HepG2 (cell line): ENCODE data around the gene PNKD. TPM values are rescaled to one million over a fixed set of nuclear protein-coding genes. Genes with fewer than 3 reads are reported as not detected.

Experiments
- ATF7-NPFF ChIP-seq: sonication (generic); formaldehyde crosslinking; IDR thresholded peaks from 2 replicates; pipeline ENCODE4 v1.8.1; 2023; ENCODE audit warnings: mild to moderate bottlenecking, low read depth, missing genetic modification reagents, moderate library complexity
- CAMTA2 ChIP-seq: sonication (generic); formaldehyde crosslinking; IDR thresholded peaks from 2 replicates; pipeline ENCODE4 v1.4.0; 2020; ENCODE audit warnings: mild to moderate bottlenecking, missing genetic modification reagents, borderline replicate concordance
- CHD2 ChIP-seq: IDR thresholded peaks from 2 replicates; pipeline ENCODE4 v1.6.1; 2011; ENCODE audit warnings: low read depth, low read length, improper control_type of control experiment
- FOXK1 ChIP-seq: sonication (generic); formaldehyde crosslinking; IDR thresholded peaks from 2 replicates; pipeline ENCODE4 v1.4.0; 2020; ENCODE audit warnings: low read depth, missing genetic modification reagents, borderline replicate concordance
- IKZF5 ChIP-seq: IDR thresholded peaks from 2 replicates; pipeline ENCODE4 v1.6.1; 2018; ENCODE audit warnings: missing genetic modification reagents, mild to moderate bottlenecking, missing compliant biosample characterization
- MIER3 ChIP-seq: IDR thresholded peaks from 2 replicates; pipeline ENCODE4 v1.6.1; 2016; ENCODE audit warnings: missing compliant biosample characterization, borderline replicate concordance
- NFE2L1 ChIP-seq: sonication (generic); formaldehyde crosslinking; IDR thresholded peaks from 2 replicates; pipeline ENCODE4 v1.4.0; 2020; ENCODE audit warnings: missing genetic modification reagents, mild to moderate bottlenecking, borderline replicate concordance
- PRDM15 ChIP-seq: sonication (generic); formaldehyde crosslinking; IDR thresholded peaks from 2 replicates; pipeline ENCODE4 v1.4.0; 2020; ENCODE audit warnings: missing genetic modification reagents
- TCF7 ChIP-seq: sonication (generic); IDR thresholded peaks from 2 replicates; pipeline ENCODE4 v1.6.1; 2016; ENCODE audit warnings: antibody characterized with exemption, low read depth
- ZBTB40 ChIP-seq, 2 experiments: fragments of 450-650 bp in 1 of 2; sonication (generic) in 1 of 2; formaldehyde crosslinking in 1 of 2; IDR thresholded peaks; 2 replicates each; pipeline versions ENCODE4 v1.6.1 to v1.8.0; 2016 to 2022; ENCODE audit warnings: antibody characterized with exemption in 1 of 2, mild to moderate bottlenecking in 1 of 2, missing genetic modification reagents in 1 of 2
- ZNF274 ChIP-seq: sonication (generic); formaldehyde crosslinking; IDR thresholded peaks from 2 replicates; pipeline ENCODE4 v1.5.1; 2020; ENCODE audit warnings: mild to moderate bottlenecking, missing genetic modification reagents
- ZNF282 ChIP-seq: fragments of 450-650 bp; IDR thresholded peaks from 2 replicates; pipeline ENCODE4 v1.6.1; 2018; ENCODE audit not compliant: partially characterized antibody
- polyA plus RNA-seq, 8 experiments: library from polyadenylated mRNA; depleted of rRNA in 3 of 8; stranded (reverse) in 7 of 8; unstranded in 1 of 8; fragments of >200 nt; fragmentation: Illumina TruSeq in 4 of 8; extraction: Trizol in 4 of 8; gene quantifications; 2 replicates each; pipeline versions ENCODE4 v1.2.1 to v1.2.3, GENCODE V29; 2011 to 2016; ENCODE audit warnings: low read depth in 4 of 8, missing spikeins in 1 of 8, mixed read lengths in 1 of 8; ENCODE audit not compliant: insufficient read depth in 1 of 8
- total RNA-seq, 5 experiments: library from RNA; depleted of rRNA; stranded (reverse); fragments of >200 nt; fragmentation: Illumina TruSeq; extraction: Trizol; gene quantifications; 2 replicates each; pipeline ENCODE4 v1.2.3, GENCODE V29; 2016; ENCODE audit warnings: low read depth in 1 of 5

Gene PNKD
- total and polyA plus RNA-seq, 2 of the 13 experiments (the other 11 are each of a cell fraction or from before 2014, with no cell fraction given): 55.9 to 80.4 TPM

GRCh38 chr2:218395826-218396687, 125.7 kb downstream of the PNKD start (continued):
- TF ChIP-seq MIER3 (CRISPR knock-in tag): peak; percentile 94; the same call in 1 of the 2 replicates
- no peak for TF ChIP-seq ZBTB40 (IDR thresholded peaks at IDR 0.05)
- TF ChIP-seq ZBTB40 (CRISPR knock-in tag; IDR thresholded peaks at IDR 0.05): peak; percentile 80; the same call in 1 of the 2 replicates
- 0 out of 2 replicates have a peak, but pooled peaks have one; percentile 23 for TF ChIP-seq CHD2
- TF ChIP-seq PRDM15 (CRISPR knock-in tag): peak; percentile 66; the same call in 1 of the 2 replicates
- peak; percentile 97 for TF ChIP-seq FOXK1 (CRISPR knock-in tag)
- no peak for TF ChIP-seq NFE2L1 (CRISPR knock-in tag)
- peak; percentile 94; the same call in 1 of the 2 replicates for TF ChIP-seq CAMTA2 (CRISPR knock-in tag)
- no peak; the same call in 1 of the 2 replicates for TF ChIP-seq ATF7-NPFF (CRISPR knock-in tag)
- TF ChIP-seq TCF7: no peak
- TF ChIP-seq ZNF274: peak; percentile 65; the same call in 1 of the 2 replicates
- TF ChIP-seq IKZF5 (CRISPR knock-in tag): peak; percentile 98
- TF ChIP-seq ZNF282: no peak
